ENCODE results near the gene EEIG1. TPM values are rescaled to one million over a fixed set of nuclear protein-coding genes. Genes with fewer than 3 reads are reported as not detected.

The EEIG1 gene
- total and polyA plus RNA-seq, 9 donors = 5.1 to 23.5 (median 16.0) TPM

GRCh38 chr9:127985011-127985410 lies 4.2 kb upstream of the EEIG1 start:
- Histone ChIP-seq H3K27me3 (ENCODE audit: control insufficient read depth, insufficient read depth, low read length) (no peaks in the 10 kb centered on the region), H3K36me3 (ENCODE audit: control insufficient read depth, insufficient read depth, low read length) (no peaks in the 10 kb centered on the region), H3K9me3 (replicated peaks; ENCODE audit: control insufficient read depth, low read depth, low read length) (no peaks in the 10 kb centered on the region), H3K27ac (ENCODE audit: low read length) (no peak overlapping the region), H3K4me3 (ENCODE audit: low read length) (no peak overlapping the region), H3K4me1 (ENCODE audit: control insufficient read depth, insufficient read depth, low read length) (peaks cover 10% of the 10 kb centered on the region)
- DNase-seq = no peak
- 67% methylated on average over 3 of the region's 3 CpGs for WGBS (ENCODE audit: insufficient coverage)

- Histone ChIP-seq H3K27ac (ENCODE audit: low read length) (no peak overlapping the region), H3K27me3 (ENCODE audit: control insufficient read depth, insufficient read depth, low read length) (no peaks in the 10 kb centered on the region), H3K36me3 (ENCODE audit: control insufficient read depth, insufficient read depth, low read length) (no peaks in the 10 kb centered on the region), H3K4me3 (ENCODE audit: low read length) (no peak overlapping the region), H3K4me1 (ENCODE audit: control insufficient read depth, insufficient read depth, low read length) (peaks cover 21% of the 10 kb centered on the region), H3K9me3 (replicated peaks; ENCODE audit: control insufficient read depth, low read depth, low read length) (no peaks in the 10 kb centered on the region)
- no peak for DNase-seq
- 72% methylated on average over 9 of the region's 9 CpGs for WGBS (ENCODE audit: insufficient coverage)
Observed at GRCh38 chr9:127983847-127984289, 3.1 kb upstream of the EEIG1 start.

- no peaks in the 10 kb centered on the region for H3K27me3 ChIP-seq (ENCODE audit: control insufficient read depth, insufficient read depth, low read length)
- no CpG with 5 or more reads among the region's 1 CpG for WGBS (ENCODE audit: insufficient coverage)
- no peak overlapping the region for H3K27ac ChIP-seq (ENCODE audit: low read length)
- no peaks in the 10 kb centered on the region for H3K36me3 ChIP-seq (ENCODE audit: control insufficient read depth, insufficient read depth, low read length)
- DNase-seq = no peak
- no peaks in the 10 kb centered on the region for H3K9me3 ChIP-seq (replicated peaks; ENCODE audit: control insufficient read depth, low read depth, low read length)
- peaks cover 30% of the 10 kb centered on the region for H3K4me1 ChIP-seq (ENCODE audit: control insufficient read depth, insufficient read depth, low read length)
- H3K4me3 ChIP-seq (ENCODE audit: low read length) = no peak overlapping the region
Observed at GRCh38 chr9:127982912-127983311, 2.1 kb upstream of the EEIG1 start.

GRCh38 chr9:127981559-127982121 lies 851 bp upstream of the EEIG1 start:
- Histone ChIP-seq H3K4me1 (ENCODE audit: control insufficient read depth, insufficient read depth, low read length) (peaks cover 43% of the 10 kb centered on the region), H3K27ac (ENCODE audit: low read length) (peak overlapping the region; percentile 91), H3K4me3 (ENCODE audit: low read length) (peak overlapping the region; percentile 58), H3K36me3 (ENCODE audit: control insufficient read depth, insufficient read depth, low read length) (peaks cover 4% of the 10 kb centered on the region), H3K27me3 (ENCODE audit: control insufficient read depth, insufficient read depth, low read length) (no peaks in the 10 kb centered on the region), H3K9me3 (replicated peaks; ENCODE audit: control insufficient read depth, low read depth, low read length) (no peaks in the 10 kb centered on the region)
- WGBS (ENCODE audit: insufficient coverage) = 58% methylated on average over 10 of the region's 11 CpGs
- DNase-seq = no peak

GRCh38 chr9:127980060-127980705 lies 606 bp downstream of the EEIG1 start:
- no peak for DNase-seq
- under 1% methylated on average over 57 of the region's 61 CpGs for WGBS (ENCODE audit: insufficient coverage)

GRCh38 chr9:127979333-127980059 lies 1.3 kb downstream of the EEIG1 start:
- Histone ChIP-seq H3K4me1 (ENCODE audit: control insufficient read depth, insufficient read depth, low read length) (peaks cover 65% of the 10 kb centered on the region), H3K27me3 (ENCODE audit: control insufficient read depth, insufficient read depth, low read length) (no peaks in the 10 kb centered on the region), H3K27ac (ENCODE audit: low read length) (peak overlapping the region; percentile 65), H3K4me3 (ENCODE audit: low read length) (peak overlapping the region; percentile 82), H3K9me3 (replicated peaks; ENCODE audit: control insufficient read depth, low read depth, low read length) (no peaks in the 10 kb centered on the region), H3K36me3 (ENCODE audit: control insufficient read depth, insufficient read depth, low read length) (peaks cover 6% of the 10 kb centered on the region)
- DNase-seq = peak; percentile 58
- 0% methylated on average over 13 of the region's 24 CpGs for WGBS (ENCODE audit: insufficient coverage)

More at GRCh38 chr9:127980060-127980705, 606 bp downstream of the EEIG1 start:
- Histone ChIP-seq H3K27ac (ENCODE audit: low read length) (peak overlapping the region; percentile 65), H3K9me3 (replicated peaks; ENCODE audit: control insufficient read depth, low read depth, low read length) (no peaks in the 10 kb centered on the region), H3K4me3 (ENCODE audit: low read length) (peak overlapping the region; percentile 82), H3K27me3 (ENCODE audit: control insufficient read depth, insufficient read depth, low read length) (no peaks in the 10 kb centered on the region), H3K4me1 (ENCODE audit: control insufficient read depth, insufficient read depth, low read length) (peaks cover 58% of the 10 kb centered on the region), H3K36me3 (ENCODE audit: control insufficient read depth, insufficient read depth, low read length) (peaks cover 6% of the 10 kb centered on the region)

- peak overlapping the region; percentile 62 for H3K27ac ChIP-seq (ENCODE audit: low read length)
- WGBS (ENCODE audit: insufficient coverage) = 33% methylated on average over 4 of the region's 5 CpGs
- H3K36me3 ChIP-seq (ENCODE audit: control insufficient read depth, insufficient read depth, low read length) = peaks cover 6% of the 10 kb centered on the region
Observed at GRCh38 chr9:127979015-127979332, 1.8 kb downstream of the EEIG1 start.

GRCh38 chr9:127977884-127978647 lies 2.7 kb downstream of the EEIG1 start:
- DNase-seq = peak; percentile 41

More at GRCh38 chr9:127979015-127979332, 1.8 kb downstream of the EEIG1 start:
- no peaks in the 10 kb centered on the region for H3K9me3 ChIP-seq (replicated peaks; ENCODE audit: control insufficient read depth, low read depth, low read length)
- no peaks in the 10 kb centered on the region for H3K27me3 ChIP-seq (ENCODE audit: control insufficient read depth, insufficient read depth, low read length)
- peaks cover 70% of the 10 kb centered on the region for H3K4me1 ChIP-seq (ENCODE audit: control insufficient read depth, insufficient read depth, low read length)
- H3K4me3 ChIP-seq (ENCODE audit: low read length) = peak overlapping the region; percentile 82
- no peak for DNase-seq

GRCh38 chr9:127977009-127977883 lies 3.5 kb downstream of the EEIG1 start:
- peak; percentile 15 for DNase-seq
- peak overlapping the region; percentile 24 for H3K4me3 ChIP-seq (ENCODE audit: low read length)
- H3K27me3 ChIP-seq (ENCODE audit: control insufficient read depth, insufficient read depth, low read length) = no peaks in the 10 kb centered on the region
- WGBS (ENCODE audit: insufficient coverage) = no CpG with 5 or more reads among the region's 7 CpGs
- H3K36me3 ChIP-seq (ENCODE audit: control insufficient read depth, insufficient read depth, low read length) = peaks cover 6% of the 10 kb centered on the region
- no peaks in the 10 kb centered on the region for H3K9me3 ChIP-seq (replicated peaks; ENCODE audit: control insufficient read depth, low read depth, low read length)
- H3K27ac ChIP-seq (ENCODE audit: low read length) = no peak overlapping the region
- peaks cover 87% of the 10 kb centered on the region for H3K4me1 ChIP-seq (ENCODE audit: control insufficient read depth, insufficient read depth, low read length)

More at GRCh38 chr9:127977884-127978647, 2.7 kb downstream of the EEIG1 start:
- peak overlapping the region; percentile 24 for H3K4me3 ChIP-seq (ENCODE audit: low read length)
- peaks cover 6% of the 10 kb centered on the region for H3K36me3 ChIP-seq (ENCODE audit: control insufficient read depth, insufficient read depth, low read length)
- no peaks in the 10 kb centered on the region for H3K27me3 ChIP-seq (ENCODE audit: control insufficient read depth, insufficient read depth, low read length)
- WGBS (ENCODE audit: insufficient coverage) = 31% methylated on average over 5 of the region's 12 CpGs
- H3K27ac ChIP-seq (ENCODE audit: low read length) = no peak overlapping the region
- H3K9me3 ChIP-seq (replicated peaks; ENCODE audit: control insufficient read depth, low read depth, low read length) = no peaks in the 10 kb centered on the region
- peaks cover 79% of the 10 kb centered on the region for H3K4me1 ChIP-seq (ENCODE audit: control insufficient read depth, insufficient read depth, low read length)
